Panc1 (cell line): Measurements from ENCODE around the gene CHCHD6. TPM values are rescaled to one million over a fixed set of nuclear protein-coding genes. Genes with fewer than 3 reads are reported as not detected.

ENCODE experiments used
- ATAC-seq: fragments of 200-7000 bp; cut with Tn5 transposase; 2 replicates; pipeline ENCODE4 v1.9.1; 2020; ENCODE audit warnings: mild to moderate bottlenecking, moderate library complexity
- BruUV-seq: library from RNA; stranded (reverse); fragments of 400-500 nt; replicated peaks from 2 replicates; lab custom pipeline; 2021; lab: Mats Ljungman, UMichigan
- CTCF ChIA-PET: fragments of 300-600 bp; sonication (Branson Sonifier 250); formaldehyde crosslinking; loops from one replicate; lab custom pipeline; 2022; ENCODE audit warnings: antibody characterized with exemption; lab: Charles Lee
- POLR2A ChIA-PET: fragments of 300-600 bp; sonication (Branson Sonifier 250); formaldehyde crosslinking; loops from one replicate; lab custom pipeline; 2022; ENCODE audit warnings: antibody characterized with exemption; lab: Charles Lee
- DNase-seq: peaks from one replicate; pipeline ENCODE4 v3.0.0-alpha.2; 2010; ENCODE audit warnings: low read depth, low spot score
- H3K27ac ChIP-seq: 2 replicates; pipeline ENCODE4 v1.5.1; 2011; ENCODE audit warnings: mild to moderate bottlenecking, low read length, inconsistent platforms
- H3K27me3 ChIP-seq: fragments of 200-500 bp; sonication (Bioruptor generic); 2 replicates; pipeline ENCODE4 v1.6.0; 2014; ENCODE audit warnings: low read length, inconsistent platforms; ENCODE audit not compliant: control insufficient read depth, insufficient read depth
- H3K36me3 ChIP-seq: fragments of 200-500 bp; sonication (Bioruptor generic); 2 replicates; pipeline ENCODE4 v1.5.1; 2014; ENCODE audit warnings: inconsistent platforms, mild to moderate bottlenecking, low read length, moderate library complexity; ENCODE audit not compliant: control insufficient read depth, insufficient read depth
- H3K4me1 ChIP-seq: 2 replicates; pipeline ENCODE4 v1.5.1; 2011; ENCODE audit warnings: inconsistent platforms, mild to moderate bottlenecking, low read length, moderate library complexity; ENCODE audit not compliant: control insufficient read depth, insufficient read depth
- H3K4me3 ChIP-seq, 2 experiments: 2 replicates each; pipeline ENCODE4 v1.5.1; 2011 to 2012; ENCODE audit warnings: low read depth in 2 of 2, low read length in 2 of 2, mild to moderate bottlenecking in 2 of 2, inconsistent platforms in 1 of 2, moderate library complexity in 1 of 2
- H3K9me3 ChIP-seq: fragments of 200-500 bp; sonication (Bioruptor generic); 2 replicates; pipeline ENCODE4 v1.5.1; 2014; ENCODE audit warnings: low read depth, mild to moderate bottlenecking, inconsistent platforms, low read length, moderate library complexity; ENCODE audit not compliant: control insufficient read depth, insufficient read depth
- CTCF ChIP-seq: fragments of 450-650 bp; IDR thresholded peaks from 2 replicates; pipeline ENCODE4 v1.5.1; 2017; ENCODE audit warnings: mild to moderate bottlenecking
- POLR2AphosphoS5 ChIP-seq: IDR thresholded peaks from 2 replicates; pipeline ENCODE4 v1.6.1; 2012; ENCODE audit warnings: mild to moderate bottlenecking, low read depth, low read length, moderate library complexity
- REST ChIP-seq, 2 experiments: IDR thresholded peaks; 2 replicates each; pipeline ENCODE4 v1.6.1; 2011 to 2012; ENCODE audit warnings: low read depth in 2 of 2, control low read depth in 1 of 2, low read length in 1 of 2, mild to moderate bottlenecking in 1 of 2, moderate library complexity in 1 of 2; ENCODE audit not compliant: insufficient read depth in 1 of 2
- SIN3A ChIP-seq: IDR thresholded peaks from 2 replicates; pipeline ENCODE4 v1.6.1; 2012; ENCODE audit warnings: low read depth, mild to moderate bottlenecking, low read length, moderate library complexity, borderline replicate concordance; ENCODE audit not compliant: insufficient read depth
- TCF7L2 ChIP-seq: IDR thresholded peaks from 2 replicates; pipeline ENCODE4 v1.6.1; 2011; ENCODE audit warnings: mild to moderate bottlenecking, low read depth, low read length, inconsistent platforms
- in situ Hi-C: cut with HindIII; loops from 2 replicates; pipeline ENCODE4 v1.10.0; 2016; ENCODE audit warnings: low sequenced_read_pairs, low pct_unique_long_range_greater_than_20kb
- intact Hi-C: fragments of 100-400 bp; cut with micrococcal nuclease; formaldehyde crosslinking; loops from one replicate; pipeline ENCODE4 v1.10.0; 2022; ENCODE audit not compliant: unreplicated experiment
- total RNA-seq: library from RNA; stranded (reverse); gene quantifications from one replicate; pipeline ENCODE4 v1.2.1, GENCODE V29; 2021; ENCODE audit not compliant: unreplicated experiment

The CHCHD6 gene
- total RNA-seq, 1 experiment from 2014 or later = 31.5 TPM

GRCh38 chr3:126921085-126921824 is 217.2 kb downstream of the CHCHD6 start:
- Histone ChIP-seq H3K36me3 (no peaks in the 10 kb centered on the region), H3K4me3 (no peak overlapping the region), H3K27ac (no peak overlapping the region), H3K27me3 (no peaks in the 10 kb centered on the region), H3K9me3 (no peaks in the 10 kb centered on the region), H3K4me1 (peaks cover 12% of the 10 kb centered on the region)
- in situ Hi-C loops (no loop called here), intact Hi-C loops (no loop called here)
- ATAC-seq (no peak), DNase-seq (no peak)
- no peak for TF ChIP-seq TCF7L2
- TF ChIP-seq REST (IDR thresholded peaks at IDR 0.05; ENCODE audit: insufficient read depth in 1 of 2, low read depth in 2 of 2, low read length in 1 of 2) = no peak
- TF ChIP-seq SIN3A = no peak
- TF ChIP-seq CTCF = no peak
- TF ChIP-seq POLR2AphosphoS5 = no peak
- no TSS peak for BruUV-seq
- CTCF ChIA-PET = interaction anchor here (0.7 kb wide), 1 partner anchor 61 kb away, joined by 3 read pairs; no protein-coding TSS in a partner anchor
- POLR2A ChIA-PET = interaction anchor here (0.6 kb wide), 1 partner anchor 454 kb away, joined by 3 read pairs; no protein-coding TSS in a partner anchor

GRCh38 chr3:126922466-126922865 is 218.4 kb downstream of the CHCHD6 start:
- Histone ChIP-seq H3K9me3 (no peaks in the 10 kb centered on the region), H3K4me3 (no peak overlapping the region), H3K27ac (no peak overlapping the region), H3K36me3 (no peaks in the 10 kb centered on the region), H3K4me1 (peaks cover 24% of the 10 kb centered on the region), H3K27me3 (no peaks in the 10 kb centered on the region)
- BruUV-seq = no TSS peak
- in situ Hi-C loops (no loop called here), intact Hi-C loops (no loop called here)
- DNase-seq (no peak), ATAC-seq (no peak)
- ChIA-PET CTCF (no interaction called here), POLR2A (no interaction called here)
- TF ChIP-seq SIN3A (no peak), REST (IDR thresholded peaks at IDR 0.05; ENCODE audit: insufficient read depth in 1 of 2, low read depth in 2 of 2, low read length in 1 of 2) (no peak), POLR2AphosphoS5 (no peak), CTCF (no peak), TCF7L2 (no peak)
